ENCODE results near the gene HSPA1A. TPM values are rescaled to one million over a fixed set of nuclear protein-coding genes. Genes with fewer than 3 reads are reported as not detected.
"Not testable (repeated sequence)": the region's sequence is repeated elsewhere in the genome, so short reads cannot be mapped to it uniquely, and the experiment has no call there.

The HSPA1A gene
- polyA plus RNA-seq, 4 donors = 9.7 to 49.6 (median 25.7) TPM

GRCh38 chr6:31834367-31835250, 19.3 kb downstream of the HSPA1A start:
- FAIRE-seq = no peak
- no peaks in the 10 kb centered on the region for H3K27me3 ChIP-seq (ENCODE audit: control insufficient read depth in 3 of 3, insufficient read depth in 3 of 3, low read length in 3 of 3)
- H3K36me3 ChIP-seq (ENCODE audit: control insufficient read depth in 3 of 3, insufficient read depth in 2 of 3, low read depth in 1 of 3, low read length in 3 of 3) = peaks cover 11 to 35% (median 12%) of the 10 kb centered on the region in 3 donors
- peak overlapping the region; percentile 81 to 100 (median 96) for H3K4me3 ChIP-seq (ENCODE audit: low read depth in 1 of 3, low read length in 3 of 3)
- peak; percentile 88 to 95 for DNase-seq
- WGBS, 3 donors = 0% methylated on average over 59 of the region's 59 CpGs
- peak overlapping the region; percentile 83 to 99 (median 88) for H3K27ac ChIP-seq (ENCODE audit: low read depth in 1 of 3, low read length in 2 of 3)
- no peaks in the 10 kb centered on the region for H3K9me3 ChIP-seq (ENCODE audit: control insufficient read depth in 2 of 2, insufficient read depth in 1 of 2, low read depth in 1 of 2, low read length in 1 of 2)
- peaks cover 4 to 38% (median 11%) of the 10 kb centered on the region in 3 donors for H3K4me1 ChIP-seq (ENCODE audit: control insufficient read depth in 3 of 3, insufficient read depth in 2 of 3, low read depth in 1 of 3, low read length in 2 of 3)

GRCh38 chr6:31836047-31836473, 20.7 kb downstream of the HSPA1A start:
- WGBS, 3 donors = 2 to 8% (median 5%) methylated on average over 14 of the region's 14 CpGs
- no peak for DNase-seq
- peaks cover 4 to 38% (median 11%) of the 10 kb centered on the region in 3 donors for H3K4me1 ChIP-seq (ENCODE audit: control insufficient read depth in 3 of 3, insufficient read depth in 2 of 3, low read depth in 1 of 3, low read length in 2 of 3)

GRCh38 chr6:31836474-31837368, 21.4 kb downstream of the HSPA1A start:
- WGBS, 3 donors = 8 to 11% (median 8%) methylated on average over 12 of the region's 12 CpGs
- H3K4me1 ChIP-seq (ENCODE audit: control insufficient read depth in 3 of 3, insufficient read depth in 2 of 3, low read depth in 1 of 3, low read length in 2 of 3) = peaks cover 4 to 34% (median 11%) of the 10 kb centered on the region in 3 donors
- FAIRE-seq = no peak
- DNase-seq = no peak
- no peaks in the 10 kb centered on the region for H3K27me3 ChIP-seq (ENCODE audit: control insufficient read depth in 3 of 3, insufficient read depth in 3 of 3, low read length in 3 of 3)
- H3K27ac ChIP-seq (ENCODE audit: low read depth in 1 of 3, low read length in 2 of 3) = peak overlapping the region; percentile 24 to 88 (median 80)
- peaks cover 11 to 51% (median 15%) of the 10 kb centered on the region in 3 donors for H3K36me3 ChIP-seq (ENCODE audit: control insufficient read depth in 3 of 3, insufficient read depth in 2 of 3, low read depth in 1 of 3, low read length in 3 of 3)
- H3K9me3 ChIP-seq (ENCODE audit: control insufficient read depth in 2 of 2, insufficient read depth in 1 of 2, low read depth in 1 of 2, low read length in 1 of 2) = no peaks in the 10 kb centered on the region
- H3K4me3 ChIP-seq (ENCODE audit: low read depth in 1 of 3, low read length in 3 of 3) = peak overlapping the region; percentile 27 to 96 (median 81)

More at GRCh38 chr6:31836047-31836473, 20.7 kb downstream of the HSPA1A start:
- no peak for FAIRE-seq
- H3K27me3 ChIP-seq (ENCODE audit: control insufficient read depth in 3 of 3, insufficient read depth in 3 of 3, low read length in 3 of 3) = no peaks in the 10 kb centered on the region
- peaks cover 11 to 49% (median 15%) of the 10 kb centered on the region in 3 donors for H3K36me3 ChIP-seq (ENCODE audit: control insufficient read depth in 3 of 3, insufficient read depth in 2 of 3, low read depth in 1 of 3, low read length in 3 of 3)
- H3K9me3 ChIP-seq (ENCODE audit: control insufficient read depth in 2 of 2, insufficient read depth in 1 of 2, low read depth in 1 of 2, low read length in 1 of 2) = no peaks in the 10 kb centered on the region
- peak overlapping the region; percentile 27 to 96 (median 81) for H3K4me3 ChIP-seq (ENCODE audit: low read depth in 1 of 3, low read length in 3 of 3)
- H3K27ac ChIP-seq (ENCODE audit: low read depth in 1 of 3, low read length in 2 of 3) = peak overlapping the region; percentile 16 to 88 (median 80)

DNA sequence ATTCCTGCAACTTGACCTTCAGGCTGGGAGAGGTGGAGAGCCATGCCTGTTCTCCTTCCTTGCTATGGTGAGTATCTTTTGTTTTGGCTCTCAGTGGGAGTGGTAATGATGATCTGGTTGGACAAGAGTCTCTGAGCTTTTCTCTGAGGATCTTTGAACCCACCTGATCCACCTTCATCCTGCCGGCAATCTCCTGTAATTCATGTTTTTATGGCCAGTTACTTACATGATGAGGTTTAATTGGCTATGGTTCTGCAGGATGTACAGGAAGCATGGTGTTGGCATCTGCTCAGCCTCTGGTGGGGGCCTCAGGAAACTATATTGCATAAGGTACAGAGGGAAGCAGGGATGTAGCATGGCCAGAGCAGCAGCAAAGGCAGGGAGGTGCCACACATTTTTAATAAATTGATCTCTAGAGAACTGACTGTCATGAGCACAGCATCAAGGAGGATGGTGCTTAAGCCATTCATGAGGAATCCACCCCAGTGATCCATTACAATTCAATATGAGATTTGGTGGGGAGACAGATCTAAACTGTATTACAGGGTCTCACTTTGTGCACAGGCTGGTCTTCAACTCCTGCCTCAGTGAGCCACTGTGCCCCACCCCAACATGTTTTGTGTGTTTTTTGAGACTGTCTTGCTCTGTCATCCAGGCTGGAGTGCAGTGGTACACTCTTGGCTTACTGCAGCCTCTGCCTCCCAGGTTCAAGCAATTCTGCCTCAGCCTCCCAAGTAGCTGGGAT, 22.2 kb downstream of the HSPA1A start:
- peaks cover 4 to 33% (median 11%) of the 10 kb centered on the region in 3 donors for H3K4me1 ChIP-seq (ENCODE audit: control insufficient read depth in 3 of 3, insufficient read depth in 2 of 3, low read depth in 1 of 3, low read length in 2 of 3)
- peaks cover 11 to 54% (median 15%) of the 10 kb centered on the region in 3 donors for H3K36me3 ChIP-seq (ENCODE audit: control insufficient read depth in 3 of 3, insufficient read depth in 2 of 3, low read depth in 1 of 3, low read length in 3 of 3)
- H3K27ac ChIP-seq (ENCODE audit: low read depth in 1 of 3, low read length in 2 of 3) = peak overlapping the region; percentile 24 to 88 (median 80)
- H3K9me3 ChIP-seq (ENCODE audit: control insufficient read depth in 2 of 2, insufficient read depth in 1 of 2, low read depth in 1 of 2, low read length in 1 of 2) = no peaks in the 10 kb centered on the region
- DNase-seq (peak; percentile 64 to 75), FAIRE-seq (no peak)
- H3K27me3 ChIP-seq (ENCODE audit: control insufficient read depth in 3 of 3, insufficient read depth in 3 of 3, low read length in 3 of 3) = no peaks in the 10 kb centered on the region
- H3K4me3 ChIP-seq (ENCODE audit: low read depth in 1 of 3, low read length in 3 of 3) = peak overlapping the region in 2 of 3 donors; percentile 13 to 96
- WGBS, 3 donors = 7 to 23% (median 10%) methylated on average over 1 of the region's 1 CpG

- Histone ChIP-seq H3K4me1 (ENCODE audit: control insufficient read depth in 3 of 3, insufficient read depth in 2 of 3, low read depth in 1 of 3, low read length in 2 of 3) (peaks cover 4 to 28% (median 11%) of the 10 kb centered on the region in 3 donors), H3K36me3 (ENCODE audit: control insufficient read depth in 3 of 3, insufficient read depth in 2 of 3, low read depth in 1 of 3, low read length in 3 of 3) (peaks cover 11 to 52% (median 15%) of the 10 kb centered on the region in 3 donors), H3K27ac (ENCODE audit: low read depth in 1 of 3, low read length in 2 of 3) (peak overlapping the region in 1 of 3 donors; percentile 80)
- not testable (repeated sequence) for H3K27me3 ChIP-seq (ENCODE audit: control insufficient read depth in 3 of 3, insufficient read depth in 3 of 3, low read length in 3 of 3); H3K9me3 ChIP-seq (ENCODE audit: control insufficient read depth in 2 of 2, insufficient read depth in 1 of 2, low read depth in 1 of 2, low read length in 1 of 2); FAIRE-seq; DNase-seq; H3K4me3 ChIP-seq (ENCODE audit: low read depth in 1 of 3, low read length in 3 of 3)
- WGBS, 3 donors = 69 to 79% (median 75%) methylated on average over 9 of the region's 9 CpGs
Observed at GRCh38 chr6:31838114-31838553, 22.8 kb downstream of the HSPA1A start.

DNA sequence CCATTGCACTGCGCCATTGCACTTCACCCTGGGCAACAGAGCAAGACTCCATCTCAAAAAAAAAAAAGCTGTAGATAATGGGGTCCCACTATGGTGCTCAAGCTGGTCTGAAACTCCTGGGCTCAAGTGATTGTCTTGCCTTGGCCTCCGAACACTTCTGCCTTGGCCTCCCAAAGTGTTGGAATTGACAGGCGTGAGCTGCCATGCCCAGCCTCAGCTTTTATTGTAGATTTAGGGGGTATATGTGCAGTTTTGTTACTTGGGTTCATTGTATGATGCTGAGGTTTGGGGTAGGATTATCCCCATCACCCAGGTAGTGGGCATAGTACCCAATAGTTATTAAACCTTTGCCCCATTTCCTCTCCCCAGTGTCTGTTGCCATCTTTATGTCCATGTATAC, 23.6 kb downstream of the HSPA1A start:
- no peaks in the 10 kb centered on the region for H3K9me3 ChIP-seq (ENCODE audit: control insufficient read depth in 2 of 2, insufficient read depth in 1 of 2, low read depth in 1 of 2, low read length in 1 of 2)
- FAIRE-seq = no peak
- peaks cover 4 to 27% (median 11%) of the 10 kb centered on the region in 3 donors for H3K4me1 ChIP-seq (ENCODE audit: control insufficient read depth in 3 of 3, insufficient read depth in 2 of 3, low read depth in 1 of 3, low read length in 2 of 3)
- H3K4me3 ChIP-seq (ENCODE audit: low read depth in 1 of 3, low read length in 3 of 3) = no peak overlapping the region
- H3K27me3 ChIP-seq (ENCODE audit: control insufficient read depth in 3 of 3, insufficient read depth in 3 of 3, low read length in 3 of 3) = no peaks in the 10 kb centered on the region
- no peak overlapping the region for H3K27ac ChIP-seq (ENCODE audit: low read depth in 1 of 3, low read length in 2 of 3)
- DNase-seq = no peak
- 97 to 98% (median 97%) methylated on average over 3 of the region's 3 CpGs for WGBS, 3 donors
- H3K36me3 ChIP-seq (ENCODE audit: control insufficient read depth in 3 of 3, insufficient read depth in 2 of 3, low read depth in 1 of 3, low read length in 3 of 3) = peaks cover 11 to 52% (median 17%) of the 10 kb centered on the region in 3 donors

GRCh38 chr6:31839779-31840126, 24.4 kb downstream of the HSPA1A start:
- 81 to 86% (median 84%) methylated on average over 8 of the region's 8 CpGs for WGBS, 3 donors
- not testable (repeated sequence) for H3K27ac ChIP-seq (ENCODE audit: low read depth in 1 of 3, low read length in 2 of 3); H3K27me3 ChIP-seq (ENCODE audit: control insufficient read depth in 3 of 3, insufficient read depth in 3 of 3, low read length in 3 of 3); FAIRE-seq; DNase-seq; H3K4me3 ChIP-seq (ENCODE audit: low read depth in 1 of 3, low read length in 3 of 3); H3K9me3 ChIP-seq (ENCODE audit: control insufficient read depth in 2 of 2, insufficient read depth in 1 of 2, low read depth in 1 of 2, low read length in 1 of 2)
- Histone ChIP-seq H3K4me1 (ENCODE audit: control insufficient read depth in 3 of 3, insufficient read depth in 2 of 3, low read depth in 1 of 3, low read length in 2 of 3) (peaks cover 4 to 24% (median 11%) of the 10 kb centered on the region in 3 donors), H3K36me3 (ENCODE audit: control insufficient read depth in 3 of 3, insufficient read depth in 2 of 3, low read depth in 1 of 3, low read length in 3 of 3) (peaks cover 11 to 52% (median 17%) of the 10 kb centered on the region in 3 donors)
